HG03196 (cell line): ENCODE results near the gene PIH1D1.
A peak's percentile ranks its signal among the peaks of the same experiment; 100 is the strongest.

ENCODE experiments used
- ATAC-seq: cut with Tn5 transposase; IDR thresholded peaks from one replicate; pipeline ENCODE4 v1.9.1; 2021; ENCODE audit not compliant: unreplicated experiment

The PIH1D1 gene

DNA sequence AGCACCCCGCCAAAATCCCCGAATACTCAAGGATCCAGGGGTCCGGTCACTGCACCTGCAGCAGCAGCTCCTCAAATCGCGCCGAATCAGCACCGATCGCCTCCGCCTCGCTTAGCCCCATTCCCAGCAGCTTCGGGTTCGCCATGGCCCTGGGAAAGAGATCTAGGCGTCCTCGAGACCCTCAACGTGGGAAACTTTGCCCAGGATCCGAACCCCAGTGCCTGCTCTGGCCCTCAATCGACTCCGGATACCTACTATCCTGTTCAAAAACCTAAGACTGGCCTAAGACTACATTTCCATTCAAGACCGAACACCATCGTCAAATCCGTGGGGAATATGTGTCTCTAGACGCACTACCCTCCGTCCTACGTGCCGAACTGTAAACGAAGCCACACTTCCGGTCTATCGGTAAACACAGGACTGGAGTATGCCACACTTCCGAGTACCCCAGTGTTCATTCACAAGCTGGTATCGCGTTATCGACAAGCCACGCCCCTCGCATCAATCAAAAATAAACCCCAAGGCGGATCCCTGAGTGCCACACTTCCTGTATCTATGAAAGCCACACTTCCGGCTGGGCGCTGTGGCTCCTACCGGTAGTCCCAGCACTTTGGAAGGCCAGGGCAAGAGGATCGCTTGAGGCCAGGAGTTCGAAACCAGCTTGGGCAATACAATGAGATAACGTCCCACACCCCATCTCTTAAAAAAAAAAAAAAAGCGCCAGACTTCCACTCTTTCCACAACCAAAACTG is at the start of gene PIH1D1:
Gene PIH1D1, minus strand, starts transcription at position 385 of the 752 bp plus-strand sequence. Its CDS starts 240 bp downstream, at position 145.
- peak; percentile 57 for ATAC-seq

DNA sequence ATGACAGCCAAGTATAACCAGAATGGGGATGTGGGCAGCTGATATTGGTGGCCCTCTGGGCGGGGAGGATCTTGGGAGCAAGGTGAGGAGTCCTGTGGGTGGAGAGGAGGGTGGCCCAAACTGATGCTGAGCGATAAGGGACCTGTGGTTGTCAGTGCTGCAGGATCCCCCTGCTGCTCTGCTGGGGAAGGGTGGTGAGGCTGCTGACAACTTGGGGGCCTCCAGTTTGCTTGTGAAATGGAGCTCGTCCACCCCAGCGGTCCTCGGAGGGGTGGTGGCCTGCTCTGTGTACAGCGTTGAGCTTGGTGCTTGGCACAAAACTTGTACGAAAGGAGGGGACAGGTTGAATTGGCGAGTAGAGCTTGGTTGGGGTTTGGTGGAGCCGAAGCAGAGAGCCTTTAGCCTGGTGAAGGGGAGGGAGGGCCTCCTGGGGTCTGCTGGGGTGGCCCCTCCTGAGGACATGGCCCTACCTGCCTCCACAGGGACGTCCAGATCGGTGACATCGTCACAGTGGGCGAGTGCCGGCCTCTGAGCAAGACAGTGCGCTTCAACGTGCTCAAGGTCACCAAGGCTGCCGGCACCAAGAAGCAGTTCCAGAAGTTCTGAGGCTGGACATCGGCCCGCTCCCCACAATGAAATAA is 47.5 kb upstream of the PIH1D1 start:
- no peak for ATAC-seq

DNA sequence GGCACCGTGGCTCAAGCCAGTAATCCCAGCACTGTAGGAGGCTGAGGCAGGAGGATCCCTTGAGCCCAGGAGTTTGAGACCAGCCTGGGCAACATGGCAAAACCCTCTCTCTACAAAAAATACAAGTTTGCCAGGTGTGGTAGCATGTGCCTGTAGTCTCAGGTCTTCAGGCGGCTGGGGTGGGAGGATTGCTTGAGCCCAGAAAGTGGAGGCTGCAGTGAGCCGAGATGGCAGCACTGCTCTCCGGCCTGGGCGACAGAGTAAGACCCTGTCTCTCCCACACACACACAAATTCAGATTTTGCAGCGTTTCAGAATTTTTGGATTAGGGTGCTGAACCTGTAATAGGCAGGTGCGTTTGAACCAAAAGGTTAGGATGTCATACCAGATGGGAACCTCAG is 46.9 kb upstream of the PIH1D1 start:
- no peak for ATAC-seq

DNA sequence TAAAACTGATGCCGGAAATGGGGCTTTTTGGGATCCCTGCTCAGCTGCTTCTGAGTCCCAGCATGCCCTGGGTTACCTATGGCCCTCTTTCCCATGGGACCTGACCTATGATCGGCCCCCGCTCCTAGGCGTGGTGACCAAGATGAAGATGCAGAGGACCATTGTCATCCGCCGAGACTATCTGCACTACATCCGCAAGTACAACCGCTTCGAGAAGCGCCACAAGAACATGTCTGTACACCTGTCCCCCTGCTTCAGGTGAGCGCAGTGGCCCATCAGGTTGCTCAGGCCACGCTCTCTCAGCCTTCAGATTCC is 46.1 kb upstream of the PIH1D1 start:
- no peak for ATAC-seq

DNA sequence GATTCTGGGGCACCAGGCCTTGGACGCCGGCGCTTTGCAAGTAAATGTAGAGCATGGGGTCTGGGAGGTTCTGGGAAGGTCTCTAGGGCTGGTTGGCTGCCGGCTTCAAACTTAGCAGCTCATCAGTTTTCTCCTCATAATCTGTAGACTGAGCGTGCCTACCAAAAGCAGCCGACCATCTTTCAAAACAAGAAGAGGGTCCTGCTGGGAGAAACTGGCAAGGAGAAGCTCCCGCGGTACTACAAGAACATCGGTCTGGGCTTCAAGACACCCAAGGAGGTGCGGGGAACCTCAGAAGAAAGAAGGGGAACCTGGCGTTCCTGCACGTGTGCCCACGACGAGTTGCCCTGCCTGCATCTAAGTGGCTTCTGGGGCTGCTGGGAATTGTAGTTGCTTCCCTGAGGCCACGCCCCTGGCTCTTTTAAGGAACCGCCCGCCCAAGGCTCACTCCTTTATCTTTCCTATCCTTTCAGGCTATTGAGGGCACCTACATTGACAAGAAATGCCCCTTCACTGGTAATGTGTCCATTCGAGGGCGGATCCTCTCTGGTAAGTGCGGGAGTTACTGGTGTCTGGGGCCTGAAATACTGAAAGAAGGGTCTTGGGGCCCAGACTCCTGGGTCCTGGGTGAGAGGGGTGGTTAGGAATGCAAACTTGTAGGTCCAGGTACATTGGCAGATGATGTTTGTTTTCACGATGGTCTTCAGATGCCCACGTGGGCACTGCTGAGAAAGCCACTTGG is 45.6 kb upstream of the PIH1D1 start:
- no peak for ATAC-seq

DNA sequence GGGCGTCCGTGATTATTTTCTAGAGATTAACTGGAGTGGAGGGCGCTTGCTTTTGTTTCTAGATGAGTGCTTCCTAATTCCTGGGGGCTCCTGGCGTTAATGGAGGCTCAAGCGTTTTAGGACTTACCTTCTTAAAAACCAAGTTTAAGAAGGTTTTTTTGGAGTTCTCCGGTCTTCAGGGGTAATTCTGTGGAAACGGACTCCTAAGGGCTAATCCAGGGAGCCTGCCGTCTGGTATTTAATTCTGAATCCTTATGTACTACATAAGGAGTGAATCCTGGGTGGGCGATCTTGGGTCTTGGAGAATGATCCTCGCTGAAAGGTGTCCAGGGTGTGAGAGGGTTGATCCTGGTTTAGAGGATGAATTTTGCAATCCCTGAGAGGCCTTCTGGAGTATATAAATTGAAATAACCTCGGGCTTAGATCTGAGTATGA is 45.0 kb upstream of the PIH1D1 start:
- no peak for ATAC-seq

DNA sequence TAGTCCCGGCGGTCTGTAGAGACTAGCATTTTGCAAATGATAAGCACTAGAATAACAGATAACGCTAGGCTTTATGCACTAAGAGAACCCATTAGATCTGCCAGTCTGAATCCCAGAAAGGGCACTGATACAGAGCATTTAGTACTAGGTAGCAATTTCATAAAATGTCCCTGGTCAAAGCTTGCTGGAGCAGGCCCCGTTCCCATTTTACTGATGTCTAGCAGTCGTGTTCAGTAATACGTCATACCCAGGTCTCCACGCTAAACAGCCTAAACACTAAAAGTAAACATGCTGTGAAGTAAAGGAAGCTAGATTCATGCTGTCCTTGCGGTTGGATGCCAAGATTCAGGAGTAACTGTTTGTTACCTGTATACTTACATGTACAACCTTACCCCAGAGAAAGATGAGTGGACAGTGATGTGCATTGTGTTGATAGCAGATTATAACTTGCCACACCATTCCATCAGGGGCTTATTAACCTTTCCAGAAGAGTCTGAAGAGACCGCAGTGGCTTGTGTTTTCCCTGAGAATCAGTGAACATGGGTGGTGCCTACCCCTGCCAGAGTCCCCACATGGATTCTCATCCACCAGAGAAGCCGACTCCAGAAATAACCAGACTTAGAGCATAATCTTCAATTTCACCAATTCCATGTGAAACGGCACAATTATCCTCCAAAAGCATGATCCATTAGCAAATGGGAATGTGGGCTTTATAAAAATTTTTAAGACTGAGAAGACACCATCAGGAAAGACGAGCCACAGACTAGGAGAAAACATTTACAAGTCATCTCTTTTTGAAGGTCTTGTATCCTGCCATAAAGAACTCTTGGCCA is 41.2 kb upstream of the PIH1D1 start:
- no peak for ATAC-seq

DNA sequence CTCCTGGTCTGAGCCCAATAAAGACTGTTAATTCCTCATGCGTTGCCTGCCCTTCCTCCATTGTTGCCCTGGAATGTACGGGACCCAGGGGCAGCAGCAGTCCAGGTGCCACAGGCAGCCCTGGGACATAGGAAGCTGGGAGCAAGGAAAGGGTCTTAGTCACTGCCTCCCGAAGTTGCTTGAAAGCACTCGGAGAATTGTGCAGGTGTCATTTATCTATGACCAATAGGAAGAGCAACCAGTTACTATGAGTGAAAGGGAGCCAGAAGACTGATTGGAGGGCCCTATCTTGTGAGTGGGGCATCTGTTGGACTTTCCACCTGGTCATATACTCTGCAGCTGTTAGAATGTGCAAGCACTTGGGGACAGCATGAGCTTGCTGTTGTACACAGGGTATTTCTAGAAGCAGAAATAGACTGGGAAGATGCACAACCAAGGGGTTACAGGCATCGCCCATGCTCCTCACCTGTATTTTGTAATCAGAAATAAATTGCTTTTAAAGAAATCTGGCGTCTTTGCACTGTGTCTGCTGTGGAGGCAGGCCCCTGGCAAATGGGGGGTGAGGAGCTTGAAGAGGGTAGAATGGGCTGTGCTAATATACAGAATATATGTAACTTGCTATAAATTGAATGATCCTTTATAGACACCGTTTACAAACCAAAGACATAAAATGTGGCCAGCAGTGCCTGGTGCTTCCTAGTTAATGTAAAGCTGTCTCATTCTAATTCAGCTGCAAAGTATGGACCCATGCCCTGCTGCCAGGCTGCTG is 40.4 kb upstream of the PIH1D1 start:
- no peak for ATAC-seq

DNA sequence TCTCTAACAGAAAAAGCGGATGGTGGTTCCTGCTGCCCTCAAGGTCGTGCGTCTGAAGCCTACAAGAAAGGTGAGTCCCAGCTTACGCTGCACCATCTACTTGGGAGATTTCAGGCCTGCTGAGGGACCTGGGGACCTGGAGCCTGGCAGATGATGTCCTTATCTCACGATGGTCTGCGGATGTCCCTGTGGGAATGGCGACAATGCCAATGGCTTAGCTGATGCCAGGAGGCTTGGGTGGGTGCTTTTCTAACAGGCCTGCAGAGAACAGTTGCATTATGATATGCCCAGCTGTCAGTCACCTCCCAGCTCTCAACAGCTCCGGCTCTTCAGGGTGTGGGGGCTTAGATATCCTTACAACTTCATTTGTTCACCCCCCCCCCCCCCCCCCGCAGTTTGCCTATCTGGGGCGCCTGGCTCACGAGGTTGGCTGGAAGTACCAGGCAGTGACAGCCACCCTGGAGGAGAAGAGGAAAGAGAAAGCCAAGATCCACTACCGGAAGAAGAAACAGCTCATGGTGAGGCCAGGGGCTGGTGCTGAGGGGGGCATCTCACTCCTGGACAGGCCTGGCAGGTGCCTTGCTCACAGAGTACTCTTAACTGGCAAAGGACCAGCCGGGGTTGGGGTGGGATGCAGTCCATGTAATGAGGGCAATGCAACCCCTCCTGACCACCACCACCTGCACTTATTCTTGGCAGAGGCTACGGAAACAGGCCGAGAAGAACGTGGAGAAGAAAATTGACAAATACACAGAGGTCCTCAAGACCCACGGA is 39.6 kb upstream of the PIH1D1 start:
- ATAC-seq, result no peak

DNA sequence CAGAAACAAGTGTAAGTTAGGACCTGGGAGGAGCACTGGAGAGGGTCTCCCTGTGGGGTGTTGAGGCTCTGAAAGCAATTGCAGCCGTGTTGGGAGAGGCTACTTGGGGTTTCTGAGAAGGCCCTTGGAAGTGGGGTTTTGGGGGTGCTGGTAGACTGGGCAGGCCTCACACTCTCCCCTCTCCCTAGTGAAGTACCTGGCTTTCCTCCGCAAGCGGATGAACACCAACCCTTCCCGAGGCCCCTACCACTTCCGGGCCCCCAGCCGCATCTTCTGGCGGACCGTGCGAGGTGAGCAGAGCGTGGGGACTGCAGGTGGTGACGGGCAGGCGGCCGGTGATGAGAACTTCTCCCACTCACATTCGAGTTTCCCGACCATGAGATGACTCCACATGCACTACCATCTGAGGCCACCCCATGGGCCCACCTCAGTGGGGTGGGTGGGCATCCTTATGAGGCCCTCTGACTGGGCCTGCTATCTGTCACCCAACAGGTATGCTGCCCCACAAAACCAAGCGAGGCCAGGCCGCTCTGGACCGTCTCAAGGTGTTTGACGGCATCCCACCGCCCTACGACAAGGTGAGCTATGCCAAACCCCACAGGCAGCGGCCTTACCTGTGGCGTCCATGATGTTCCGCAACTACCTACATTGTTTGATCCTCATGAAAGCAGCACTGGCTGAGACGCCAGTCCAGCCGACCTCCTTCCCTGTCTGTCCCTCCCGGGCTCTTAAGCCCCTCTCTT is 38.8 kb upstream of the PIH1D1 start:
- ATAC-seq, result no peak

DNA sequence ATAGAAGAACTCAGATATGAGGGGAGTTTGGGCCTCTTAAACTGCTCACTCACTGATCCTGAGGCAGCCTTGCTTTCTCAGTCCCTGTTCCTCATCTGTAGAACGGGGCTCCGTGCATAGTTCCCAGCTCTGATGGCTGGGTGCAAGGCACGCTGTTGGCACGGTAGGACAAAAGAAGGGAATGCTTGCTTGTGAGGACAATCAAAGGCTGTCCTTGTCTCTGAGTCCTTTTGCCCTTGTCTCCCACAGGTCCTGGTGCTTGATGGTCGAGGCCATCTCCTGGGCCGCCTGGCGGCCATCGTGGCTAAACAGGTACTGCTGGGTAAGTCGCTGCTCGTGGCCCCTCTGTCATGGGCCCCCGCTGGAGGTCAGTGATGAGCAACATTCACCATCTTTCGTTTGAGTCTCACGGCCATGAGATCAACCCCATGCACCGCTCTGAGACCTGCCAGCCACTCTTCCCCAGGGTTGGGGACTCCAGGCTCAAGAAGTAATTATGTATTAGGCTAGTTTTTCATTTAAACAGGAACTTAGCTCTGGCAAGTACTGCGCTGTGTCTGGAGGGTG is 38.1 kb upstream of the PIH1D1 start:
- ATAC-seq, result no peak

DNA sequence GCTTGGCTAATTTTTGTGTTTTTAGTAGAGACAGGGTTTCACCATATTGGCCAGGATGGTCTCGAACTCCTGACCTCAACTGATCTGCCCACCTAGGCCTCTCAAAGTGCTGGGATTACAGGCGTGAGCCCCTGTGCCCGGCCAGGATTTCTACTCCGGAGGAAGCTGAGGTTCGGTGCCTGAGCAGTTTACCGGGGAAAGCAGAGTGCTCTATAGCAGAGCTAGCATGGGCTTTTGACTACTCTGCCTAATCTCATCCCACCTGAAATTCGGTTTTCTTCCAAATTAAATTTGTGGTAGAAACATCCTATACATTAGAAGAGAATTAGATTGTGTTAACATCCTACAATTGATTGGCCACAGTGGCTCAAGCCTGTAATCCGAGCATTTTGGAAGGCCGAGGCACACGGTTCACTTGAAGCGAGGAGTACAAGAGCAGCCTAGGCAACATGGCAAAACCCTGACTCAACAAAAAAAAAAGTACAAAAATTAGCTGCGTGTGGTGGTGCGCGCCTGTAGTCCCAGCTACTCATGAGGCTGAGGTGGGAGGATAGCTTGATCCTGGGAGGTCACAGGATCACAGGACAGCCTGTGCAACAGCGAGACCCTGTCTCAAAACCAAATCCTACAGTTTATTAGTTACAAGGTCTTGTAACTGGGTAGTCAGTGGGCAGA is 37.4 kb upstream of the PIH1D1 start:
- ATAC-seq, result no peak

DNA sequence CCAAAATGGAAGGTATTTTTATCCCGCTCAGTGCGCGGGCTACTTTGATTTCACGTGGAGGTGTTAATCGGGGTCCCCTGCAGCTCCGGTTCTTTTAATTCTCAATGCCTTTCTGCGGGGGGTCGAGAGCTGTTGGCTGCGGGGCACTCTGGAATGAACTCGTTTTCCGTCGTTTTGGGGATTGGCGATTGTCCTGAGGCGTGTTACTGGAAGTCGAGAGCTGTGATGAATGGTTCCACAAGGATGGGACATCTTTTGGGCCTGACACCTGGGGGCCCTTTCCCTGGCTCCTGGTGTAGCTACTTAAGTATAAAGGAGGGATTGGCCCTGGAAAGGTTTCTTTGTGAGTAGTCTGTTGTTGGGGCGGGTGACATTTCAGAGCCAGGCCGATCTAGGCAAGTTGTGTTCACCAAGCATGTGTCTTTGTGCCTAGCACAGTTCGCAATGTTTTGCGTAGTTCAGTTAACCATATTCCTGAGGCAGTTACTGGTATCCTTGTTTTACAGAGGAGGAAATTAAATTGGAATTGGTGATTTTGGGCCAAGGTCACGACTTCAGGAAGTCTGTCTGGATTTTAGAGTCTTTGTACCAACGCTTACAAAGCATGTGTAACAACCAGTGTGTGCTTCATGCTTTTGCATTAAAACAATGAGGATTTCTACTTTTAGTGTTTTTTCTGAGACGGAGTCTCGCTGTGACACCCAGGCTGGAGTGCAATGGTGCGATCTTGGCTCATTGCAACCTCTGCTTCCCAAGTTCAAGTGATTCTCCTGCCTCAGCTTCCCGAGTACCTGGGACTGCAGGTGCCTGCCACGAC is 36.6 kb upstream of the PIH1D1 start:
- no peak for ATAC-seq

DNA sequence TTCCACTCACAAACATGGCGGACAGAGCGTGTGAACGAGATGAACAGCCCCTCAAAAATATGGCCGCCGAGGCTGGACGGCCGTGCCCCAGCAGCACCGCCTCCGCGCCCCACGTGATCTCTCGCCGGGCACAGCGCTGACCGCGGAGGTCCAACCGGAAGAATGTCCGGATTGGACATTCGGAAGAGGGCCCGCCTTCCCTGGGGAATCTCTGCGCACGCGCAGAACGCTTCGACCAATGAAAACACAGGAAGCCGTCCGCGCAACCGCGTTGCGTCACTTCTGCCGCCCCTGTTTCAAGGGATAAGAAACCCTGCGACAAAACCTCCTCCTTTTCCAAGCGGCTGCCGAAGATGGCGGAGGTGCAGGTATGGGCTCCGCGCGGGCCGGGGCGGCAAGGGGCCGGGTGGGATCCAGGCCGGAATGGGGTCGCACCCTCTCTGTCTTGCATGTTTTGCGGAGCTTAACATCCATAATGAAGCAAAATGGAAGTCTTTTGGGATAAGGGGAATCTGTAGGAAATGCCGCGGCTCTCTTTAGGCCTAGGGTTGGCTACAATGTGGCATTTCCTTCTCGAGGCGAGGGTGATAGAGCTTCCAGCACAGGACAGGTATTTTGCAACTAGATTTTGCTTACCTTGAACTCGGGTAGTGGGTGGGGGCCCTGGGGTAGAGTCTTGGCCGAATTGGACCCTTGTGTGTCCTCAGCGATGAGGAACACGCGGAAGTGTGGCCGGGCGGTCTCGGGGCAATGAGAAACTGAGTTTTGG is 35.8 kb upstream of the PIH1D1 start, which contains the start of gene RPL13A:
Gene RPL13A, plus strand, starts transcription at position 332 of the 769 bp plus-strand sequence. Its CDS starts 22 bp downstream, at position 354.
- ATAC-seq, result peak; percentile 93

DNA sequence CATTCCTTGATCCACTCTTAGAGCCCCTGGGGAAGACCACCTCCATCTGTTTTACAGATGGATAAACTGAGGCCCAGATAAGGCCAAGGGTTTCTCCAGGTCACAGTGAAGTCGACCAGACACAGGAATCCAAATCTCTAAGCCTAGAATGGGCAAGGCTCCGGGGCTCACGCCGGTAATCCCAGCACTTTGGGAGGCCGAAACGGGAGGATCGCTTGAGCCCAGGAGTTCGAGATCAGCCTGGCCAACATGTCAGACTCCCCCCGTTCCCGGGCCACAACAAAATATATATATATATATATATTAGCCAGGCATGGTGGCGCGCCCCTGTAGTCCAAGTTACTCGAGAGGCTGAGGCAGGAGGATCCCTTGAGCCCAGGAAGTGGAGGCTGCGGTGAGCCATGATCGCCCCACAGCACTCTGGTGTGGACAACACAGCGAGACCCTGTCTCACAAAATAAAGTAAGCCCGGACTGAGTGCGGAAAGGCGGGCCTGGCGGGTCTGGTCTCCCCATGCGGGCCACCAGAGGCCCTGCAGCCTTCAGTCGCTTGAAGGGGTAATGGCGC is 35.2 kb upstream of the PIH1D1 start:
- no peak for ATAC-seq

DNA sequence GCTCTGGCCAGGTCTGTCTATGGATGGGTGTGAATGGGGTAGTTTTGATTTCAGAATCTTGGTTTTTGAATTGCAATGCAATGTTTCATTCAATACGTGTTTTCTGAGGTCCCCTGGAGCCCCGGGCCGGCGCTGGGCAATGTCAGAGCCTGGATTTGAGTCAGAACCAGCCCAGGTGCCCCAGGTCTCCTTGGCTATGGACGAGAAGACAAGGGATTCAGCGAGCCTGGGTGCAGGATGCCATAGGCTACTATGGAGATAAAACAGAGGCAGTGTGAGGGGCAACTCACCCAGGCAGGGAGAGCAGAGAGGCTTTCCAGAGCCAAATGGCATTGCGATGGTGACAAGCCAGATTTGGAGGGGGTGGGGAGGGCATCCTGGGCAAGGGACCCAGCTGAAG is 34.6 kb upstream of the PIH1D1 start:
- no peak for ATAC-seq
